ENCODE measurements around the gene MAD1L1.

Gene MAD1L1

DNA sequence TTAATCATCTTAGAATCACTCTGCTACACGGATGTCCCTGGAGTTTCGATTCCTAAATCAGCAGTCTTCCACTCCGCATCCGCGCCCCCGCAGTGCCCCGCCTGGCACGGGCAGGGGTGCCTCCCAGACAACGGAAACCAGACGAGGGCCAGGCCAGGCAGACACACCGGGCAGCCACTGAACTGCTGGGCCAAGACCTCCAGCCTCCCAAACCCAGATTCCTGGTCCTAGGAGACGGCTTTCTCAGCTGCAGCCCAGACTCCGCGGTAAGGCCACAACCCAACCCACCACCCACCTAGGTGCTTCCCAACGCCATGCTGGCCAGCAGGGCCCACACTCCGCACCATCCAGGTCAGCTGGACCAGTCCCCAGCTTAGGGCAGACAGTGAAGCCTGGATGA lies 33.2 kb downstream of the MAD1L1 start:
- DNase-seq: no peak

DNA sequence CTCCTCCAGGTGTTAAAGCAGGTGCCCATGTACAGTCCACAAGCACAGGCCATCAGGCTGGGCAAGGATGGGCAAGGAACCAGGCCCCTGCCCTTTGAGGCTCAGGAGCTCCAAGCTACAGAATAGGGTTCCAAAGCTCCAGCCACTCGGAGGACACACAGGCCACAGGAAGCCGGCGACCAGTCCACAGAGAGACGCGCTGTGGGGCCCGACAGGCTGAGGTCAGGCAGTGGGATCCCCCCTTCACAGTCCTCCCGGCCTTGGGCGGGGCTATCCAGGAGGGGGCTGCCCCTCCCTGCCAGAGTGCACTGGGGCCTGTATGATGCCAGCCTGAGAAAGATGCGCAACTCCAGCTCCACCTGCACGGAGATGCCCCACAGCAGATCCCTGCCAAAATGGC lies 34.0 kb downstream of the MAD1L1 start:
- no peak for DNase-seq

DNA sequence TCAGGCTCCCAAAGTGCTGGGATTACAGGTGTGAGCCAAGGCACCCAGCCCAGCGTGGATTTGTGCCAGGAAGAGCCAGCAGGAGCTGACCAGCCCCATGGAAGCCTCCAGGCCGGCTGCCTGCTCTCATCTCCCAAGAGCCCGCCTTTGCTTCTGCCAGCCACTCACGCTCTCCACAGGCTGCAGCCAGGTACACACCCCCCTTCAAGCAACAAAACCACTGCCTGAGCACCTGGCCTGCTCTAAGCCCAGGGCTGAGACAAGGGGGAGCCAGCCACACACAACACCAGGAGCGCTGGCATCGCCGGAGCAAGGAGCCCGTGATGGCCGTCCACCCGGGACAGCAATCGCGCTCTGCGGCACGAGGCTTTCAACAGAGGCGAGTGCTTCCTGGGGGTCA lies 34.5 kb downstream of the MAD1L1 start:
- no peak for DNase-seq

DNA sequence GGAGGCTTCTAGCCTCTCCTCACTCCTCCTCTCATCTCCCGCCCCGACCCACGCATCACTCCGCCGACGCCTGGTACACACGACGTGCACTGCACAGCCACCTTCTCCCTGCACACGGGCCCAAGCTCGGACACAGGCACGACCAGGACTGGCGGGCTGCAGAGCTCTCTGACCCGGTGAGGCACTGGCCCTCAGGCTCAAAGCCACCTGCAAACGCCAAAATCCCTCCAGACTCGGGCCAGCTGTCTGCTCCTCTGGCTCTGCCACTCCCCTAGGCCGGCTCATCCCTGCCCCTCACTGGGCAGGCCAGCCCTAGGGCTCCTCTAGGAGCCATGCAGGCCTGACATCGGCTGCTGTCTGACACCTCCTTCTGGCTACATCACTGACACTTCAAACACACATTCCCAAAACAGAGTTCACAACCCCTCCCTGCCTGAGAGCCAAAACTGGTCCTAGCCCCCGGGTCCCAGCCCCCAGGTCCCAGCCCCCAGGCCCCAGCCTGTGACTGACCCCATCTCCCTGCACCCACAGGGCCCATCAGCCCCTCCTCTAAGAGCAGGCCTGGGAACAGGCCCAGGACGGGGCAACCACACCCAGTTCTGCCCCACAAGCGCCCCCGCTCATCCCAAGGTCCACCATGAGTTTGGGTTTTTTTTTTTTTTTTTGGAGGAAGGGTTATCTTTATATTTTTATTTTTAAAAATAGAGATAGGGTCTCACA lies 35.1 kb downstream of the MAD1L1 start:
- DNase-seq: no peak

DNA sequence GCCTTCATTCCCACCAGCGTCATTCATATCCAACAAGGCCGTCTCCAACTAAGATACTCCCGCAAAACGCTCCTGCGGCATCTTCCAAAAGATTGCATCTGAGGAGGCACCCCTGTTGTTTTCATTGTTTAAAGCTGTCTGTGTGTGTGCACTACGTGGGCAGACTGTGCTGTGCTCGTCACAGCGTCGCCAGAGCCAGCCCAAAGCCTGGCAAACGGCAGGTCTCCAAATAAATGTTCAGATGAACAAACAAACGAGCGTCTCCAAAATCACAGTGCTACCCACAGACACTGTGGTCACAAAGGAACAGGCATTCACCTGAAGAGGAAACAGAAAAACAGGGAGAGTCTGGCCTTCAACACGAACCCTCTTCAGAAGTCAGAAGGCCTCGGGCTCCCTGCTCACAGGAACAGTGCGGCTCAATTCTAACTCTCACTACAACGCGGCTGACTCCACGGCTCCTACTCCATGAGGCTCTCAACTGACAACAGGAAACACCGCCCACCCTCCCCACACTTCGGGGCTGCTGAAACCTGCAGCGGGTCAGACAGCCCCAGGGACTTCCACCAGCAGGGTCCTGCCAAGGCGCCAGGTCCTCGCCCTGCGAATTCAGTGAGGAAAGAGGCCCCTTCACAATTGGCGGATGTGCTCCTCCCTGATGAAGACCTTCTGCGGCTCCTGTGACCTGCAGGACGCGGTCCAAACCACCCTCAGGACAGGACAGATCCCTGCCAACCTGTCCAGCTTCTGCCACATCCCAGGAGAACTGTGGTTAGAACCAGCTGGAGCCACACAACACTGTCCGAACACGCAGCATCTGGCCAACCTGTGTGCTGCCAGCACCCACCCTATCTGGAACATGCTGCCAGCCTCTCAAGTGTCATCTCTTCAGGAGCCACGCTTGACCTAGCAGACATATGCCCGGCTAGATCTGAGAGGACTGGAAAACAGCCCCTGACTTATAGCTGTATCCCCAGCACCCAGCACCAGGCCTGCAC lies 36.1 kb downstream of the MAD1L1 start:
- DNase-seq: no peak

DNA sequence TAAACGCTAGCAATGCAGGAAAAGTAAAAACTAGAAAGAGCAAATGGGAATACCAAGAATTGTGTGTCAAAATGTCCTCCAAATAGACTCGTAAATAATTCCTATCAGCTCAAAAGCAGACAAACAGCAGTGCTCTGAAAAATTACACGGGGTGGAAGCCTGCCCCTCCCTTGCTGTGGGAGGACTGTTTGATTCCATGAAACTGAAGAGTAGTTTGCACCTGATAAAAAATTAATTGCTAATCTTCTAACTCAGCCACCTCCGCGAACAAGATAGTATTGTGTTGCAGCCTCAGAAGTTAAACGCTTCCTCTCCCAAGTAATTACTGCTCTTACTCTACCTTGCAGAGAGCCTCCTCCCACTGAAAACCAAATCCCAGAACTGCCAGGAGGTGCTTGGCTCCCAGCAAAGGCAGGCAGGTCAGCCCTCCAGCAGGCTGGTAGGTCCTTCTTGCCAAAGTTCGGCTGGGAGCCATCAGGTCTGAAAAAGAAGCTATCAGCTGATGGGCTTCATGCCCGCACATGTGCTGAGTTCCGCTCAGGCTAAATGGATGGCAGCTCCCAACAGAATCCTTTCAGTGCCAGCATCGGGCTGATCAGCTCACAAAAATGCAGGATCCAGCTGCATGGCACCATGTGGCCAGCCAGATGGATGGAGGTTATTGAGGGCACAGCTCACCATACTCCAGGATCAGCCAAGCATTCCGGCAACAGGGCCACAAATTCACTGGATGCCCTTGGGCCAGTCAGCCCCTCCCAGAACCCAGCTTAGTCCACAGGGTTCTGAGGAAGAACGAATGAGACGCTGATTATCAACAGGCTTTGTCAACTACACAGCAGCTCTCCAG lies 37.1 kb downstream of the MAD1L1 start:
- DNase-seq: no peak

DNA sequence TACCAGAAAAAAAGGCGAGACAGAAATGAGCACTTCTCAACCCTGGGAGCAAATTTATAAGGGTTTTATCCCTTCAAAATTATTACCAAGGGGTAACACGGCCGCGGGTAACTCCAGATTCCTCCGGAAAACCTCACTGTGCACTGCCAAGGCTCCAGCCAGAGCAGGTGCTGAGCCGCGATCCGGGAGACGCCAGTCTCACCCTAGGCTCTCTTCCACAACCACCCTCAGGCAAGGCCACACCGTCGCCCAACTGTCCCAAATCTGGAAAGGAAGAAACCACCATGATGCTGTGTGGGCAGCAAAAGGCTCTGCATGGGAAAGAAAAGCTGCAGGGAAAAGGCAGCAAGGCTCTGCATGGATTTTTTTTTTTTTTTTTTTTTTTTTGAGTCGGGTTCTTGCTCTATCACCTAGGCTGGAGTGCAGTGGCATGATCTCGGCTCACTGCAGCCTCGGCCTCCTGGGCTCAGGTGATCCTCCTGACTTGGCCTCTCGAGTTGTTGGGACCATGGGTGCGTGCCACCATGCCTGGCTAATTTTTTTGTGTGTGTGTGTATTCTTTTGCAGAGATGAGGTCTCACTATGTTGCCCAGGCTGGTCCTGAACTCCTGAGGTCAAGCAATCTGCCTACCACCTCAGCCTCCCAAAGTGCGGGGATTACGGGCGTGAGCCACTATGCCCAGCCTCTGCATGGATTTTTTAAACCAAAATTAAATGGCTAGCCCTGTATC lies 39.0 kb downstream of the MAD1L1 start:
- DNase-seq: no peak

DNA sequence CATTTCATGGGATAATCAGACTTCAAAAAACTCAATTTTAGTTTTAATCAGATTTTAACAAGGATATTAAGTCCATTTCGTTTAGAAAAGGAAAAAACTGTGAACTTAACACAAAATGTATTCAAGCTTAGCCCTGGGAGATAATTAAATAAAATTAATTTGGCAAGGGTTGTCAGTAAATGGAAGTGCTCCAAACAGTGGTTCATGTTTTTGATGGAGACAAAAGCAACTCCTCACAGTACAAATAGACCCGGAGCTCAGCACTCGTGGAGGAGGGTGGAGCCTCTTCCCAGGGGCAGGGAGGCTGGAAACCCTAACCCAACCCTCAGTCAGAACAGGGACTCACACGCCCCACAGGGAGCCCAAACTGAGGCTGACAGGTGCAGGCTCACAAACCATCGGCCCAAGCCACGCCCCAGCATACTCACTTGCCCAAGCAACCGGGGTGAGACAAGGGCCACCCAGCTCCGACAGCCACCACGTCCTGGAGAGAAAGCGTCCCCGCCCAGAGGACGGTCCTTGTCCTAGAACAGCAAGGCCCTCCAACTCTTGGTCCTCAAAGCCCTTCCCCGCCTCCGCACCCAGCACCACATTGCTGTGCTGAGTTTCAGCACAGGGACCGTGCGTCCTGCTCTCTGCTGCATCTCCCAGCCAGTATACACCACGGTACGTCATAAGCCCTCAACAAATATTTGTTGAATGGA lies 39.8 kb downstream of the MAD1L1 start:
- no peak for DNase-seq

DNA sequence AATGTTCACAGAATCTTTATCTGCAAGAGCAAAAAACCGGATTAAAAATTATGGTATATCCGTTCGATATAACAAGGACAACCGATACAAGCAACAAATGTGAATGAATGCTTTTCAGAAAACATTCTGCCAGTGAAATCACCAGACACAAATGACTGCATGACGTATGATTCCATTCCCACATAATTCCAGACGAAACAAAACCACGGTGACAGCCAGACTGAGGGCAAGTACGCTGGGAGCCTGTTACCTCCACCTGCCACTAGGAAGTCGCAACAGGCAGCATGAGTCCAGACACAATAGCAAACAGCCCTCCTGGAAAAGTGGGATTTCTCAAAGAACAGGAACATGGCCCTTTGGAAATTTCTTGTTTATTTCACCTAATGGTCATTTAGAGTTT lies 41.7 kb downstream of the MAD1L1 start:
- no peak for DNase-seq

DNA sequence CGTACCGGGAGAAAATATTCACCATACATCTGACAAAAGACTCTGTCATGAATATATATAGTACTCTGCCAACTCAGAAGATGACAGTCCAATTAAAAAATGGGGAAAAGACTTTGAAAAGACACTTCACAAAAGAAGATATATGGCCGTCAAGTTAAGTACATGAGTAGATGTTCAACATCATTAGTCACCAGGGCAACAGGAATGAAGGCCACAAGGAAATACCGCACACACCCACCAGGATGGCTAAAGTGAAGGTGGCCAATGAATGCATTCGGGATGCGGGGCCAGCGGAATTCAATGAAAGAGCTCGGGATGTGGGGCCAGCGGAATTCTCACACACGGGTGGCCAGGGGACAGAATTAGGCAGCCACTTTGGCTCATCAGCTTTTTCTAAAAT lies 42.2 kb downstream of the MAD1L1 start:
- DNase-seq: no peak

DNA sequence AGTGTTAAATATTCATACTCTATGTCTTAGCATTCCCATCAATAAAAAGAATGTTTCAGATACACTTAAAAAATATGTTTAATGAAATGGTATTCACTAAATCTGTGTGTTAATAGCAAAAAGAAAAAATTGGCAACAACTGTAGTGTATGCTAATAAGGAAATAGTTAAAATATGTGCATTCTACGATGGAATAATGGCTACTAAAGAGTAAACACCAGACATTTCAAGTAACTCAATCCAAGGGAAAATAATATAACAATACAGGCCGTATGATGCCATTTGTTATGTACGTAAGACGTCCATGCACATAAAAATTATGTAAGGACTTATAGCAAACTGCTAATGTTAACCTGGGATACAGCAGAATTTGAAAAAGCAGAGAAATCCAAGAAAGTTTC lies 46.6 kb downstream of the MAD1L1 start:
- no peak for DNase-seq

DNA sequence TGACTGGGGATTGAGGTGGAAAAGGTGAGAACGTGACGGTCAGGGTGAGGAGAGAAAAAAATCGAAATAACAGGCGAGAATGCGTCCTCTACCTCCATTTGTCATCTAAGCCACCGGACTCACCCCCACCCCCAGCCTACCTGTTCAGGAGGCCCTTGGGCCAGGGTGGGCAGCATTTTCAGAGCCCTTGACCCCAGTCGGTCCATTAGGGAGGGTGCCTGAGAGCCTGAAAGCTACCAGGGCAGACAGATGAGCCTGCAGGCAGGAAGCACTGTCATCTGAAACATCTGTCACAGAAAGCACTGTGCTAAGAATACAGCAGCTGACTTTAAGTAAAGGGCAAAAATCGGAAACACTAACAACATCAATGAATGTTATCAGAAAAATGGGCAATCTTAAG lies 47.0 kb downstream of the MAD1L1 start:
- no peak for DNase-seq

DNA sequence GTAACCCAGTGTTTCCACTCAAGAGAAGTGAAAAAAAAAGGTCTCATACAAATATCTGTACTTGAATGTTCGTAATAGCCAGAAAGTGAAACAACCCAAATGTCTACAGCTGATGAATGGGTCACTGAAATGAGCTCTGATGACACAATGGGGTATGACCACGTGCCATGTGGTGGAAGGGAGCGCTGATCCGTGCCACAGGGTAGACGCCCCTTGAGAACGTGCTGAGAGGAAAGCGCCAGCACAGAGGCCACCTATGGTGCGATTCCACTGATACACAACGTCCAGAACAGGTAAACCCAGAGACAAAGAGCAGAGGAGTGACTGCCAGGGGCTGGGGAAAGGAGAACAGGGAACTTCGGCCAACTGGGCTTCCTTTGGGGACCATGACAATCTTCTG lies 50.3 kb downstream of the MAD1L1 start:
- no peak for DNase-seq

DNA sequence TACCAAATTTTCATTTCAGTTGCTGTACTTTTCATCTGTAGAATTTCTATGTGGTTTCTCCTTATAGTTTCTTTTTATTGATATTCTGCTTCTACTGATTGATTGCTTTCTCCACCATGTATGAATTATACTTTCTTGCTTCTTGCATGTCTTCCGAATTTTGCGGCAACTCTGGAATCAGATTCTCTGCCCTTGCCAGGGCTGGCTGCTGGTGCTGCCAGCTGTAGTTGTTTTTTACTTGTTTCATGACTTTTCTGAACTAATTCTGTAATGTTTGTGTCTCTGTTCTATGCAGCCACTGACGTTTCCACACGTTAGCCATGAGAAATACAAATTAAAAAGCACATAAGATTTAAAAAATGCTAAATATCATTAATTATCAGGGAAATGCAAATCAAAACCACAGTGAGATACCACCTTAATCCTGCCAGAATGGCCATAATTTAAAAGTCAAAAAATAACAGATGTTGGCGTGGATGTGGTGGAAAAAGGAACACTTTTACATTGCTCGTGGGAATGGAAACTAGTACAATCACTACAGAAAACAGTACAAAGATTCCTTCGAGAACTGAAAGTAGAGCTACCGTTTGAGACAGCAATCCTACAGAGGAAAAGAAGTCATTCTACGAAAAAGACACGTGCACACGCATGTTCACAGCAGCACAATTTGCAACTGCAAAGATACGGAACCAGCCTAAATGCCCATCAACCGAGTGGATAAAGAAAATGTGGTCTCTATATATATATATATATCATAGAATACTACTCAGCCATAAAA lies 51.5 kb downstream of the MAD1L1 start:
- no peak for DNase-seq

DNA sequence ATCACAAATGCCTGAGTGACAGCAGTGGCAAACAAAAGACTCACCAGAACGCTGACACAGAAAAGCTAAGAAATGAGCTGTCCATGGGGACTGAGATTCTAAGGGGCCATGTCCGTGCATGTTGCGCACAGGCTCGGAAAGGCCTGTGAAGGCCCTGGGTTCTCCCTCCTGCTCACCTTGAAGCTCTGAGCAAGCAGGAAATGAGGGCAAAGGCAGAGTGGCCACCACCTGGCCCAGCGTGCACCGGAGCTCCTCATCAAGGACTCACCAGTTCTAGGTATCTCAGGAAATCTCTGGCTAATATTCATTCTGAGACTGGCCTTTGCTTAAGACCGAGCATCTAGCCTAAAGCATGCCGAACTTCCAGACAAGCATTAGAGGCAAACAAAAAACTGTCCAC lies 52.7 kb downstream of the MAD1L1 start:
- no peak for DNase-seq

DNA sequence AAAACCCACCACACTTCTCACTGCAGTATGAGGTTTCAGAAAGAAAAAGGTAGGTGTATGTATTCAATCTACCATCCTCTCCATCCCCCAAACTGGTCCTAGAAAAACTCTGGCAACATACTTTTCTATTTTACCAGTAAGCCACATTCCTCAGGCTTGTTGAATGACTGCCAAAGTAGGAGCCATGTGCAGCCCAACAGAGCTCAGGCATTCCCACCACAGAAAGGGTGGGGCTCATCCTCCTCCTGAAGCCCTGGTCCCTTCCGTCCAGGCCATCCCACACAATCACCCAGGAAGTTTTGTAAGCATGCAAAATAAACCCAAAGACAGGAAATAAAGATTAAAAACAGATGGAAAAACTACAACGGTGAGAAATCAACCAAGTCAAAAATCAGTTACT lies 57.2 kb downstream of the MAD1L1 start:
- no peak for DNase-seq

DNA sequence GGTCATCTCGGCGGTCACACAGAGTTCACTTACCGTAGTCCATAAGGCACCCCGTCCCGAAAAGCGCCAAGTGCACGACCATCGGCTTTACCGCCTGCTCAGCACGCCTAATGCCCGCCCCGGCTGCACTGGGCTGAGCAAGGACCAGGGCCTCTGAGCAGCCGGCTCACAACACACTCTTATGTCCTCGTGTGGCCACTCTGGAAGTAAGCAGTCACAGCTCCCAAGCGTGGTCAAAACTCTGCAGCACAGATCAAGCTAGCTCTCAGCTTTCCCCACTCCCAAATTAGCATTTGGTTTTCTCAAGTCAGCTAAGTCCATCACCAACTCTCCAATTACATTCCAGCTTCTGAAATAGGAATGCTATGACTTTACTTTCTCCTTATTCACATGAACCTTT lies 57.7 kb downstream of the MAD1L1 start:
- DNase-seq: no peak

DNA sequence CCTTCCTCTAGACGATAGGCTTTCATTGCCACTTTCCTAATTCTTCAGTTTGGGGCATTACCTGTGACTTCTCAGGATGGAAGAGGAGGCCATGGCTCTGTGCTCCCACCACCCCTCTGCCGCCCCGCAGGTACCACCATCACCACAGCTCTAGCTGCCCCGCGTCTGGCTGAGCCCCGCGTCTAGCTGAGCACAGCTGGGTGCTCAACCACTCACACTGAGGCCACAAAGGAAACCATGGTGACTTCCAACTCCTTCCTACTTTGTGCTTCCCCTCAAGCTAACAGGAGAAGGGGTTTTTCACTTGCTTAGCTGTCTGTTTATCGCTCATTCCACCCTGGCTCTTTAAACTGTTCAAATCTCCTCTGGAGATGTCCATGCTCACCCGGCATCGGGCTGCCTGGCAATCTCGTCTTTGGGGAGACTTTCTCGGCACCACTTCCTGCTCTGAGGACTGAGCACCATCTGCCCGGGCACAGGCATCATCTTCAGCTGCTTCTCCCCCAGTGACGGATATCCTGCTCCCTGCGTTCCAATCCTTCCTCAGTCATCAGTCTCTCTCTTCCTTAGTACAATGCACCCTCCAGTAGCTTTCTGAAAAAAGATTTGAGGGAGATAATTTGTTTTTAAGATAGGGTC lies 59.4 kb downstream of the MAD1L1 start:
- peak; percentile 20 for DNase-seq

DNA sequence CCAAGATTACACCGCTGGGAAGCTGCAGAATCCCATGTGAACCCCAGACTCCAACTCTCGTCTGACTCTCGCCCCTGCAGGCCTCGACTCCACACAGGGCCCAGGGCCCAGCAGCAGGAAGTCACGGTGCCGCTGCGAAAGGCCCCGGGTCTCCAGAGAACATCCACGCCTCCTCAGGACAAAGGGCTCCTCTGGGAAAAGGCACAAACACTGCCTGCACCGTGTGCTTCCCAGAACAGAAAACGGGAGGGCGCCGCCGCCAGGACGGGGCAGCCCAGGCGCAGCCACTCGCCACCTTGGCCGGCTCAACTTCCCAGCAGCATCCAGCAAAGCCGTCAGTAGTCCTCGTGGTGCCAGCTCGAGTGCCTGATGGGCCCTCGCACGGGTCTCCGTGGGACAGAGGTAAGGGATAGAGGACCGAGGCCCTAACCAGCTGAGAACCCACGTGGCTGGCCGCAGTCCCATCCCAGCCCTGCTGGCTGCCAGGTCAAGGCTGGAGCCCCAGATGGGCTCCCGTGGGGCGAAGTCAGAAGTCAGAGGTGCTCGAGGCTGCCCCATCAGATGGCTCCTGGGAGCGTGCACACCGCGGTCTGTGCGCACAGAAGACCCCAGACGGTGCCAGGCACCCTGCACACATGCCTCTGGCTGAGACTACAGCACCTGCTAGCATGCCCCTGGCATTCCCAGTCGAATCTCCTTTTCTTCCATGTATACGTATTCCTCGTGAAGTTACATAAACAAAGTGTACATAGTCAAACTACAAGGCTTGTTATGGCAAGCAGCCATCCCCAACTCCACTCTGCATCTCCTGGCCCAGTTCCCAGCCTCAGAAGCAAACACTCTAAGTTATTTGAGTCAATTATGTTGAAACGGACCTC lies 60.2 kb downstream of the MAD1L1 start:
- DNase-seq: no peak

DNA sequence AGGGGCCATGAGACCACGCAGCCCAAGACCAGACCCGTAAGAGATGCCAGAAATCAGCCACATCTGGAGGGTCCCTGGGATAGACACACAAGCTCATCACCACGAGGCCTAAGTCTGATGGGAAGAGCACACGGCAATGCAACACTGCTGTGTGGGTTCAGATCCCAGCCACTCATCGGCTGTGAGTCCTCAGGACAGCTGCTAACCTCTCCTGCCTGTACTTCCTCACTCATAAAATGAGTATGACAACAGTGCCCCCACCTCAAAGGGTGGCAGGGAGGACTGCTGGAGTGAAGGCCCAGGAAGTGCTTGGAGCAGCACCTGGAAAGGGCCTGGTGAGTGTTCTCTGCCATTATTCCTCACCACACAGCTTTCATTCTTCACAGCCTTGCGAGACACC lies 60.9 kb downstream of the MAD1L1 start:
- DNase-seq: no peak

Measured in GDM1 (cell line).